RWPE2 (cell line): ENCODE data around the gene ADAMTSL1.
A peak's percentile ranks its signal among the peaks of the same experiment; 100 is the strongest.

ENCODE experiments used
- ATAC-seq: fragments of 200-7000 bp; cut with Tn5 transposase; 3 replicates; pipeline ENCODE4 v1.9.1; 2021; ENCODE audit warnings: low read depth
- DNase-seq: peaks from one replicate; pipeline ENCODE4 v3.0.0-alpha.2; 2020; ENCODE audit warnings: low spot score
- H3K27ac ChIP-seq: fragments of 450-650 bp; 2 replicates; pipeline ENCODE4 v1.5.1; 2017; ENCODE audit warnings: mild to moderate bottlenecking; ENCODE audit not compliant: poor library complexity, severe bottlenecking
- H3K27me3 ChIP-seq: fragments of 250-450 bp; sonication (Bioruptor Pico); 2 replicates; pipeline ENCODE4 v1.5.1; 2021; ENCODE audit warnings: mild to moderate bottlenecking, moderate library complexity; ENCODE audit not compliant: insufficient read depth, poor library complexity, severe bottlenecking
- H3K36me3 ChIP-seq: fragments of 250-450 bp; sonication (Bioruptor Pico); 2 replicates; pipeline ENCODE4 v1.5.1; 2020; ENCODE audit warnings: low read depth, mild to moderate bottlenecking, moderate library complexity
- H3K4me1 ChIP-seq: fragments of 250-450 bp; sonication (Bioruptor Pico); 2 replicates; pipeline ENCODE4 v1.5.1; 2021; ENCODE audit warnings: mild to moderate bottlenecking, moderate library complexity; ENCODE audit not compliant: insufficient read depth, poor library complexity, severe bottlenecking
- H3K4me3 ChIP-seq: fragments of 250-450 bp; sonication (Bioruptor Pico); 2 replicates; pipeline ENCODE4 v1.5.1; 2021; ENCODE audit warnings: mild to moderate bottlenecking, moderate library complexity; ENCODE audit not compliant: severe bottlenecking
- H3K9me3 ChIP-seq: fragments of 250-450 bp; sonication (Bioruptor Pico); 2 replicates; pipeline ENCODE4 v1.5.1; 2021; ENCODE audit warnings: mild to moderate bottlenecking, moderate library complexity; ENCODE audit not compliant: severe bottlenecking
- CTCF ChIP-seq: fragments of 450-650 bp; IDR thresholded peaks from one replicate; pipeline ENCODE4 v1.5.1; 2017; ENCODE audit warnings: mild to moderate bottlenecking, moderate library complexity; ENCODE audit not compliant: poor library complexity, severe bottlenecking

Gene ADAMTSL1

GRCh38 chr9:18489861-18490260, 15.9 kb downstream of the ADAMTSL1 start:
- ATAC-seq: no peak
- DNase-seq: no peak
- Histone ChIP-seq H3K9me3 (no peaks in the 10 kb centered on the region), H3K4me3 (no peak overlapping the region), H3K27me3 (no peaks in the 10 kb centered on the region), H3K36me3 (no peaks in the 10 kb centered on the region), H3K4me1 (peaks cover 40% of the 10 kb centered on the region), H3K27ac (peak overlapping the region; percentile 95)
- TF ChIP-seq CTCF: no peak

- peaks cover 40% of the 10 kb centered on the region for H3K4me1 ChIP-seq
- no peak overlapping the region for H3K4me3 ChIP-seq
- H3K27ac ChIP-seq: peak overlapping the region; percentile 95
- no peak for TF ChIP-seq CTCF
- peak; percentile 80 for DNase-seq
- no peaks in the 10 kb centered on the region for H3K9me3 ChIP-seq
- ATAC-seq: peak; percentile 95
- no peaks in the 10 kb centered on the region for H3K27me3 ChIP-seq
- no peaks in the 10 kb centered on the region for H3K36me3 ChIP-seq
Measured at GRCh38 chr9:18490641-18491370, 16.9 kb downstream of the ADAMTSL1 start.

- Histone ChIP-seq H3K27ac (peak overlapping the region; percentile 95), H3K4me3 (no peak overlapping the region), H3K27me3 (no peaks in the 10 kb centered on the region), H3K9me3 (no peaks in the 10 kb centered on the region), H3K36me3 (no peaks in the 10 kb centered on the region), H3K4me1 (peaks cover 40% of the 10 kb centered on the region)
- TF ChIP-seq CTCF: no peak
- no peak for DNase-seq
- ATAC-seq: no peak
Measured at GRCh38 chr9:18492612-18493011, 18.7 kb downstream of the ADAMTSL1 start.

GRCh38 chr9:18493451-18493993, 19.6 kb downstream of the ADAMTSL1 start:
- ATAC-seq: no peak

More at GRCh38 chr9:18493451-18493993, 19.6 kb downstream of the ADAMTSL1 start:
- no peaks in the 10 kb centered on the region for H3K36me3 ChIP-seq
- no peaks in the 10 kb centered on the region for H3K9me3 ChIP-seq
- no peak for DNase-seq
- H3K27ac ChIP-seq: peak overlapping the region; percentile 95
- no peak for TF ChIP-seq CTCF
- no peaks in the 10 kb centered on the region for H3K27me3 ChIP-seq
- peaks cover 40% of the 10 kb centered on the region for H3K4me1 ChIP-seq
- no peak overlapping the region for H3K4me3 ChIP-seq
